ENCODE measurements around the gene SH3RF3. TPM values are rescaled to one million over a fixed set of nuclear protein-coding genes. Genes with fewer than 3 reads are reported as not detected.

The SH3RF3 gene
- total and polyA plus RNA-seq, 5 donors: 5.7 to 8.8 (median 8.1) TPM

DNA sequence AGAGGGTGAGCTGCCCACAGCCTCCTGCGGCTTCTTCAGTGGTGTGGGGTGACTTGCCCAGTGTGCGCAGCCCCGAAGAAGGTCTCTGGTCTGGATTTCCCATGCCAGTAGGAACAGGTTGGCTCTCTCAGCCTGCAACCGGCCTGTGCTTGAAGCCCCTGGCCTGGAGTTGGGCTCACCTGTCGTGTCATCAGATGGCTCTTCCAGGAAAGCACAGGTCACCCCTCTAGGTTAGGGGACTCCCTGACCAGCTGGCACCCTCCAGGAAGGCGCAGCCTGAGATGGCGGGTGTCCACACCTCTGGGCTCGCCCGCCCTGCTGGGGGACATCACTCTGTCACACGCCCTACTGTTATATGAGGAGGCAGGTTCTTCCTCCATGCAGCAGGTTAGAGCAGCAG, 304.9 kb downstream of the SH3RF3 start:
- DNase-seq (peak in 1 of 3 donors; percentile 22), ATAC-seq (no peak)
- Histone ChIP-seq H3K4me1 (ENCODE audit: control insufficient read depth, insufficient read depth, low read length) (peaks cover 17% of the 10 kb centered on the region), H3K27ac (ENCODE audit: low read length) (no peak overlapping the region), H3K9me3 (ENCODE audit: control insufficient read depth, low read length) (no peaks in the 10 kb centered on the region), H3K4me3 (ENCODE audit: low read length) (no peak overlapping the region), H3K27me3 (ENCODE audit: control insufficient read depth, insufficient read depth) (no peaks in the 10 kb centered on the region)
- WGBS: 98% methylated on average over 10 of the region's 10 CpGs
- intact Hi-C loops (cut with DNase I): no loop called here

DNA sequence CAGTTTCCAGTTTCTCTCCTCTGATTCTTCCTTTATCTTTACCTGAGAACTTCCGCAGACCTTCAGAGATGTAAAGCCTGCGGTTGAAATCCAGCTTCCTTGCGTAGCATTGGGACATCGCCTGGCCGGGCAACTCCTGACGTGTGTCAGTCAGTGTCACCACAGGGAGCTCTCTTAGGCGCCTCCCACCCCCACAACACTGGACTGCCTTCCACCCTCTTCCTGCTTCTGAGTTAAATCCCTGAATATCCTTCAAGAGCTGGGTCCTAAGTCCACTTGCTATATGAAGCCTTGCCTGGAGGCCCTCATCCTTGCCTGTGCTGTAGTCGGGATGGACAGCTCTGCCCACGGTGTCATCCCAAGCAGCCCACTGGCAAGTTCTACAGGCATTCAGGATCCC, 305.3 kb downstream of the SH3RF3 start:
- no peak overlapping the region for H3K27ac ChIP-seq (ENCODE audit: low read length)
- WGBS: 94% methylated on average over 9 of the region's 9 CpGs
- no peak overlapping the region for H3K4me3 ChIP-seq (ENCODE audit: low read length)
- peak in 1 of 3 donors; percentile 30 for DNase-seq
- H3K4me1 ChIP-seq (ENCODE audit: control insufficient read depth, insufficient read depth, low read length): peaks cover 17% of the 10 kb centered on the region
- intact Hi-C loops (cut with DNase I): no loop called here
- no peaks in the 10 kb centered on the region for H3K27me3 ChIP-seq (ENCODE audit: control insufficient read depth, insufficient read depth)
- no peaks in the 10 kb centered on the region for H3K9me3 ChIP-seq (ENCODE audit: control insufficient read depth, low read length)
- no peak for ATAC-seq

DNA sequence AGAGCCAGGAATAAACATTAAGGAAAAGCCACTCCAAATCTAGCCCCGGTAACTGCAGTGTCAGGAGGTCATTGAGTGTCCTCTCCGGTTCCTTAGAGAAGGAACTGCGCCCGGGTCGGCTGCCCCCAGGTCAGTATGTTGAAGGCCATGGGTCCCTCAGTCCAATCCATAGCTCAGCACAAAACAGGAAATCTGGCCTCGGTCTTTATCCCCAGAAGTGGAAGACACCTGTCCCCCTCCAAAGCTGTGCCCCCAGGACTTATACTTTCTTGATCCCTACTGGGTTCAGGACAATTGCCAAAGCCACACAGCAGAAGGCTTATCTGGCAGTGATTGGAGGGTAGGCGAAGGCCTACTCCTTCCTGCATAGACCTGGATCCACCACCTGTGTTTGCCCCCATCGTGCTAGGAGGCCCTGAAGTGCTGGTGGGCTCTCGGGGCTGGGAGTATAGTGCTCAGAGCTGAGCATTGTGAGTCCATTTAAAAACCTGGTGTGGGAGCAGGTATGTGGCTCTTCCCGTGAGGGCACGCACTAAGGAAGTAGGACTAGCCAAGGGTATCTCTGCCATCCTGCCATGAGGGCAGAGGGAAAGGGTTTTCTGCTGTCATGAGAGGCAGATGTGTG, 306.2 kb downstream of the SH3RF3 start:
- intact Hi-C loops (cut with DNase I): no loop called here
- no peak overlapping the region for H3K4me3 ChIP-seq (ENCODE audit: low read length)
- no peak for ATAC-seq
- peak overlapping the region; percentile 3 for H3K27ac ChIP-seq (ENCODE audit: low read length)
- peaks cover 17% of the 10 kb centered on the region for H3K4me1 ChIP-seq (ENCODE audit: control insufficient read depth, insufficient read depth, low read length)
- H3K9me3 ChIP-seq (ENCODE audit: control insufficient read depth, low read length): no peaks in the 10 kb centered on the region
- peak in 1 of 3 donors; percentile 18 for DNase-seq
- no peaks in the 10 kb centered on the region for H3K27me3 ChIP-seq (ENCODE audit: control insufficient read depth, insufficient read depth)
- 95% methylated on average over 11 of the region's 11 CpGs for WGBS

DNA sequence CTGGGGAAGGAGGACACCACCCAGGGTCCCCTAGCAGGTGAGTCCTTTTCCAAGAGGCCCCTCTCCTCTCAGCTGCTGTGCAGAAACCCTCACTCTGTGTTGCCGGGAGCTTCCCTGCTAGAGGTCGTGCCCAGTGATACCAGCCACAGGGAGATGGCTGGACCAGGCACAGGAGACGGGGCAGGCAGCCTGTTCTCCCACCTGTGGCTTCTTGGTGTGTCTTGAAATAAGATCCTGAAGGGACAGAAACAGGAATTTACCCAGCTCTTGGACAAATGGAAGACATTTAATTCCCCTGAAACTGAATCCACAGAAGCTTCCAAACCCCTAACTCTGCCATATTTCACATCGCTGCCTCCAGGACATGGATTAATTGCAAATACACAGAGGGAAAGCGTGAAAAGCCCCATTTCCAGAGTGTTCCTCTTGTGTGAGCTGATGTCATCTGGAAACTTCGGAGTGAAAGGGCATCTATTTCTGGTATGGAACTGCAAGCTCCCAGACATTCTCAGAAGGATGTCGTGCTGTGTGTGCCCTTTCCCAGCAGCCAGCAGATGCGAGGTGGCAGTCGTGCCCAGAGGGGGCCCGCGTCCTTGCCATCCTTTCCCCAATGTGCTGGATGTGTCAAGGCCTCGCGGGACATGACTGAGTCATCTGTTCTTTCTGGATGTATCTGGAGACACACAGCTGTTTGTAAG, 307.0 kb downstream of the SH3RF3 start:
- Histone ChIP-seq H3K9me3 (ENCODE audit: control insufficient read depth, low read length) (no peaks in the 10 kb centered on the region), H3K27ac (ENCODE audit: low read length) (peak overlapping the region; percentile 19), H3K4me3 (ENCODE audit: low read length) (no peak overlapping the region), H3K4me1 (ENCODE audit: control insufficient read depth, insufficient read depth, low read length) (peaks cover 17% of the 10 kb centered on the region), H3K27me3 (ENCODE audit: control insufficient read depth, insufficient read depth) (no peaks in the 10 kb centered on the region)
- DNase-seq: peak; percentile 80 to 86 (median 82)
- 44% methylated on average over 13 of the region's 13 CpGs for WGBS
- intact Hi-C loops (cut with DNase I): no loop called here
- peak; percentile 79 to 86 for ATAC-seq

DNA sequence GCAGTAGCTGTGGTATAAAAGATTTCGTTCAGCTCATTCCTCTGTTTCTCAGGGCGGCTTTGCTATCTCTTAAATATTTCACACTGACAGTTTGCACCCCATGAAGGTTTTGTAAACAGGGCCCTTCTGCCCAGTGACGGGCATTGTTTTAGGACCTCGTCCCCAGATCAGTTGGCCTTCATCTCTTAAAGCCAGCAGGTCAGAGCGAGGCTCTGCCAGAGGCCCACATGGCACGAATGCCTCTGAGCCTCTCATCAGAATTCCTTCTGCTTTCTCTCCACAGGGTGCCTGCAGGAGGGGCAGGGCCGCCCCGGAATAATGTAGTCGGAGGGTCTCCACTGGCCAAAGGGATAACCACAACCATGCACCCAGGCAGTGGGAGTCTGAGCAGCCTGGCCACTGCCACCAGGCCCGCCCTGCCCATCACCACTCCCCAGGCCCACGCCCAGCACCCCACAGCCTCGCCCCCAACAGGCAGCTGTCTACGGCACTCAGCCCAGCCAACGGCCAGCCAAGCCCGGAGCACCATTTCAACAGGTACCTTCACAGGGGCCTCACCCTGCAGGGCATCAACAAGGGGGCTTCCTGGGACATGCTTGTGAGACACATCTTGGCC, 307.7 kb downstream of the SH3RF3 start:
- H3K4me3 ChIP-seq (ENCODE audit: low read length): no peak overlapping the region
- ATAC-seq: peak; percentile 5 to 6
- H3K27me3 ChIP-seq (ENCODE audit: control insufficient read depth, insufficient read depth): no peaks in the 10 kb centered on the region
- peak overlapping the region; percentile 79 for H3K27ac ChIP-seq (ENCODE audit: low read length)
- intact Hi-C loops (cut with DNase I): no loop called here
- peak in 1 of 3 donors; percentile 34 for DNase-seq
- no peaks in the 10 kb centered on the region for H3K9me3 ChIP-seq (ENCODE audit: control insufficient read depth, low read length)
- H3K4me1 ChIP-seq (ENCODE audit: control insufficient read depth, insufficient read depth, low read length): peaks cover 17% of the 10 kb centered on the region
- 75% methylated on average over 15 of the region's 15 CpGs for WGBS

DNA sequence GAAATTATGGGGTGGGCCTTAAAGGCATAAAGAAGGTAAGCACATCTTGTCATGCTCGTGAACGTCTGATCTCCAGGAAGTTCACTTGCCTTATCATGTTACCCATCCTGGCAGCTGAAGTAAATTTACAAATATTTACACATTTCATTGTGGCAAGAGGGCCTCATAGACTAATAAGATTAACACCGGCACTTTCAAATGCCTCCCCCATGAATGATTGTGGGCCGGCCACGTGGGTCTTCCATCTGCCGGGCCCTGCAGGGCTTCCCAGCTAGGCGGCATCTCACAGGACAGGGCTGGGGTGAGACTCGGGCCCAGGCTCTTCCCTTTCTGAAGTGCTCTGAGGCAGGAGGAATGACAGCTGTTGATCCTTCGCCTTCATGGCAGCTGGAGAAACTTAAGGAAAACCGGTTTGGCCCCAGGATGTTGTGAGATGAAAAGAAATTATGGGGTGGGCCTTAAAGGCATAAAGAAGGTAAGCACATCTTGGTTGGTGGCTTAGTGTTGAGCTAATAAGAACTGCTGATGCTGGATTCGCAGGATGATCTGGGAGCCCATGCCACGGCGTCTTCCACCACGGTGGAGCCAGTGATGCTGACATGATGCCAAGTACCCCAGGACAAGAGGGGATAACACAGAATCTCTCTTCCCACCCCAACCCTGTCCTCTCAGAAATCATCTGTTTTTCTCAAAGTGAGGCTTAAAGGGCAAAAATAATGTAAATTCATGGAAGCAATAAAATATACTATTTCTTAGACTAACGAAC, 308.5 kb downstream of the SH3RF3 start:
- intact Hi-C loops (cut with DNase I): no loop called here
- Histone ChIP-seq H3K27ac (ENCODE audit: low read length) (no peak overlapping the region), H3K9me3 (ENCODE audit: control insufficient read depth, low read length) (no peaks in the 10 kb centered on the region), H3K27me3 (ENCODE audit: control insufficient read depth, insufficient read depth) (no peaks in the 10 kb centered on the region), H3K4me3 (ENCODE audit: low read length) (no peak overlapping the region), H3K4me1 (ENCODE audit: control insufficient read depth, insufficient read depth, low read length) (peaks cover 17% of the 10 kb centered on the region)
- 93% methylated on average over 15 of the region's 15 CpGs for WGBS
- DNase-seq: peak in 1 of 3 donors; percentile 8
- ATAC-seq: no peak

DNA sequence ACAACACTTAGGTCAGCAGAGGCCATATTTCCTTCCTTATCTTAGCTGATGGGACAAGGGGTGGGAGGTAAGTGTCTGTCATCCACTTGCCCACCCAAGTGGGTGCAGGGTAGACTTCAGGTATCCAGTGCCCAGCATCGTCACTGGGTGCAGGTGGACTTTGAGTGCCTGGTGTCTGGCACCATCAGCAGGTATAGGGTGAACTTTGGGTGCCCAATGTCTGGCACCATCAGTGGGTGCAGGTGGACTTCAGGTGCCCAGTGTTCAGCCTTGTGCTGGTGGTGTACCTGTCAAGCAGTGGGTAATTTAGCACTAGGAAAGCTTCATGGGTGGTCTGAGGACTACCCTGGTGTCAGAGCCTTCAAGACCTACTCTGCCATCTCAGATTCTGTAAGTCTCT, 309.1 kb downstream of the SH3RF3 start:
- Histone ChIP-seq H3K9me3 (ENCODE audit: control insufficient read depth, low read length) (no peaks in the 10 kb centered on the region), H3K4me3 (ENCODE audit: low read length) (no peak overlapping the region), H3K27me3 (ENCODE audit: control insufficient read depth, insufficient read depth) (no peaks in the 10 kb centered on the region), H3K4me1 (ENCODE audit: control insufficient read depth, insufficient read depth, low read length) (peaks cover 17% of the 10 kb centered on the region), H3K27ac (ENCODE audit: low read length) (peak overlapping the region; percentile 89)
- DNase-seq: peak in 1 of 3 donors; percentile 47
- no peak for ATAC-seq
- intact Hi-C loops (cut with DNase I): no loop called here
- 89% methylated on average over 1 of the region's 1 CpG for WGBS

DNA sequence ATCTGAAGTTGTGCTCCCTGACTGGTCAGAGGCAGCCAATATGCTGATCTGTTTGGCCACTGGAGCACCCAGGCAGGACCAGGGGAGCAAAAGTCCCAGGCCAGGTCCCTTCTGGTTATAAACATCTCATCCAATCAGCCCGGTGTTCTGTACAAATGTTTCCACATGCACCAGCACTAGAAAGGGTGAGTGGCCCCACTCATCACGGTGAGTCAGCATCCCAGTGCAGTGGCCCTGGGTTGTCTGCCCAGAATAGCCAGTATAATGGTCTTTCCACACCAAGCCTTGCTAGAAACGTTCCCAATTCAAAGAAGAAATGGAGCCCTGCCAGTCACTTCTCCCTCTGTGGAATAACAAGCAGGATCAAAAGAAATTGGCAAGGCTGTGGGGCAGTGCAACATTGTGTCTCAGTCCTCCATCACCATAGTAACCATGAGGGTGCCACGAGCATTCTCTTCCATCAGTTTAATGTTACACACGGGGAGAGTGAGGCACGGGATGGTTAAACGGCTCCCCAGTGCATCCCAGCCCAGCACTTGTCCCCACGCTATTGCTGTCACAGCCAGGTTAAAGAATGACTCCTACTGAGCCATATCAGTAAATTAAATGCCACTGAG, 309.9 kb downstream of the SH3RF3 start:
- H3K27ac ChIP-seq (ENCODE audit: low read length): peak overlapping the region; percentile 89
- H3K9me3 ChIP-seq (ENCODE audit: control insufficient read depth, low read length): no peaks in the 10 kb centered on the region
- H3K4me3 ChIP-seq (ENCODE audit: low read length): no peak overlapping the region
- H3K4me1 ChIP-seq (ENCODE audit: control insufficient read depth, insufficient read depth, low read length): peaks cover 17% of the 10 kb centered on the region
- WGBS: 54% methylated on average over 8 of the region's 8 CpGs
- no peaks in the 10 kb centered on the region for H3K27me3 ChIP-seq (ENCODE audit: control insufficient read depth, insufficient read depth)
- DNase-seq (peak in 2 of 3 donors; percentile 44 to 55), ATAC-seq (peak; percentile 63 to 81)
- intact Hi-C loops (cut with DNase I): no loop called here

DNA sequence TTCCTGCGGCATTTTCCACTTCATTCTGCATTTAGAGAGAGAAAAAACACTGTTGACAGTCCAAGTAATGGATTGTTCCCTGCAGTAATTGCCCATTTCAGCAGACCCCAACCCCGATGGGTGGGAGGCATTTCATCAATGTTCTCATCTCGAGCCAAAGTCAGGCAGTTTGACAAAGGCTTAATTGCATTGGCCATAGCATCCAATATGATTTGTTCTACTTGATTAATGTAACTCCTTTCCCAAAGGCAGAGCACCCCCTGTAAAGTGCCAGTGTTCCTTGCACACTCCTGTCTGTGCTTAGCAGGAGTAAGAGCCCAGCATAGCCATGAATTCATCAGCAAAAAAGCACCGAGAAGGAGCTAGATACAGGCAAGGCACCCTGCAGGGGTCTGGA, 310.4 kb downstream of the SH3RF3 start:
- intact Hi-C loops (cut with DNase I): no loop called here

DNA sequence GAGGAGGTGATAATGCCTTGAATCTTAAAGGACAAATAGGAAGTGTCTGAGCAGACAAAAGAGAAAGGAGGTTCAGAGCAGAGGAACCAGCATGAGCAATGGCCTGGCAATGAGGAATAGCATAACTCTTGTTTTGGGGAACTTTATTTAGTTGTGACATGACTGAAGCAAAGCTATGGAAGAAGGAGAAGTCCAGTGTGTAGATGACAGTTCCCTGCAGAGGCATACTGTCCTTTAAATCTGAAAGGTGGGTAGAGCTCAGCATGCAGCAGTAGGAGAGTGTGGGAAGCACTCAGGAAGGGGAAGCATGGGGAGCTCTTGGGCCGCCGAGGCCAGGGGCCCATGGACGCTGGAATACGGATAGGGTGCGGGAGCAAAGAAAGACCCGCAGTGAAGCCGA, 311.0 kb downstream of the SH3RF3 start:
- Histone ChIP-seq H3K4me1 (ENCODE audit: control insufficient read depth, insufficient read depth, low read length) (peaks cover 17% of the 10 kb centered on the region), H3K27me3 (ENCODE audit: control insufficient read depth, insufficient read depth) (no peaks in the 10 kb centered on the region), H3K9me3 (ENCODE audit: control insufficient read depth, low read length) (no peaks in the 10 kb centered on the region), H3K27ac (ENCODE audit: low read length) (no peak overlapping the region), H3K4me3 (ENCODE audit: low read length) (no peak overlapping the region)
- WGBS: 97% methylated on average over 7 of the region's 7 CpGs
- ATAC-seq (no peak), DNase-seq (no peak)
- intact Hi-C loops (cut with DNase I): no loop called here

More for the DNA sequence above, 310.4 kb downstream of the SH3RF3 start:
- no peaks in the 10 kb centered on the region for H3K27me3 ChIP-seq (ENCODE audit: control insufficient read depth, insufficient read depth)
- H3K9me3 ChIP-seq (ENCODE audit: control insufficient read depth, low read length): no peaks in the 10 kb centered on the region
- no peak overlapping the region for H3K4me3 ChIP-seq (ENCODE audit: low read length)
- DNase-seq: peak in 1 of 3 donors; percentile 7
- WGBS: 83% methylated on average over 4 of the region's 4 CpGs
- peaks cover 17% of the 10 kb centered on the region for H3K4me1 ChIP-seq (ENCODE audit: control insufficient read depth, insufficient read depth, low read length)
- ATAC-seq: no peak
- no peak overlapping the region for H3K27ac ChIP-seq (ENCODE audit: low read length)
